GM19463 (cell line): Measurements from ENCODE around the gene RALGPS1.

Source experiments
- ATAC-seq: cut with Tn5 transposase; IDR thresholded peaks from one replicate; pipeline ENCODE4 v1.9.1; 2021; ENCODE audit warnings: mild to moderate bottlenecking, moderate library complexity; ENCODE audit not compliant: unreplicated experiment

The RALGPS1 gene

GRCh38 chr9:127114606-127115005 lies 200.0 kb downstream of the RALGPS1 start:
- ATAC-seq: no peak

GRCh38 chr9:127116088-127116726 lies 201.6 kb downstream of the RALGPS1 start:
- no peak for ATAC-seq

GRCh38 chr9:127116957-127117356 lies 202.4 kb downstream of the RALGPS1 start:
- no peak for ATAC-seq

- no peak for ATAC-seq
Measured at GRCh38 chr9:127117801-127118200, 203.2 kb downstream of the RALGPS1 start.

- ATAC-seq: no peak
Measured at GRCh38 chr9:127118597-127119319, 204.2 kb downstream of the RALGPS1 start.

- no peak for ATAC-seq
Measured at GRCh38 chr9:127119320-127119709, 204.7 kb downstream of the RALGPS1 start.

GRCh38 chr9:127121628-127122175 lies 207.1 kb downstream of the RALGPS1 start:
- ATAC-seq: no peak

- ATAC-seq: peak; percentile 51
Measured at GRCh38 chr9:127122176-127123063, 207.8 kb downstream of the RALGPS1 start, which contains the start of gene ANGPTL2. ANGPTL2 (minus strand) TSS chr9:127122635; CDS start chr9:127108731, 13,904 bp downstream.

GRCh38 chr9:127123064-127123890 lies 208.7 kb downstream of the RALGPS1 start:
- ATAC-seq: no peak

- no peak for ATAC-seq
Measured at GRCh38 chr9:127124111-127124531, 209.5 kb downstream of the RALGPS1 start.

- ATAC-seq: no peak
Measured at GRCh38 chr9:127124792-127125191, 210.2 kb downstream of the RALGPS1 start.

- no peak for ATAC-seq
Measured at GRCh38 chr9:127126971-127127370, 212.4 kb downstream of the RALGPS1 start.

GRCh38 chr9:127128341-127129072 lies 213.9 kb downstream of the RALGPS1 start:
- ATAC-seq: no peak

GRCh38 chr9:127129073-127129717 lies 214.6 kb downstream of the RALGPS1 start:
- ATAC-seq: no peak

GRCh38 chr9:127129718-127130085 lies 215.1 kb downstream of the RALGPS1 start:
- ATAC-seq: no peak

GRCh38 chr9:127130235-127130634 lies 215.7 kb downstream of the RALGPS1 start:
- ATAC-seq: no peak

- no peak for ATAC-seq
Measured at GRCh38 chr9:127130661-127131538, 216.3 kb downstream of the RALGPS1 start.

GRCh38 chr9:127131871-127132270 lies 217.3 kb downstream of the RALGPS1 start:
- no peak for ATAC-seq
